ENCODE data around the gene ZNF362.
"Not testable (repeated sequence)": the region's sequence is repeated elsewhere in the genome, so short reads cannot be mapped to it uniquely, and the experiment has no call there.

ZNF362 gene

GRCh38 chr1:33299461-33300155 is 43.3 kb downstream of the ZNF362 start:
- Histone ChIP-seq H3K27me3 (ENCODE audit: insufficient read depth, low read length) (no peaks in the 10 kb centered on the region), H3K9me3 (ENCODE audit: low read length) (peaks cover 2% of the 10 kb centered on the region), H2AFZ (ENCODE audit: low read depth, low read length) (no peak overlapping the region), H3K36me3 (ENCODE audit: insufficient read depth, low read length) (peaks cover 55% of the 10 kb centered on the region), H3K4me1 (ENCODE audit: insufficient read depth, low read length) (no peaks in the 10 kb centered on the region), H3K4me3 (ENCODE audit: low read length) (no peak overlapping the region)

GRCh38 chr1:33300673-33301072 is 44.4 kb downstream of the ZNF362 start:
- peaks cover 46% of the 10 kb centered on the region for H3K36me3 ChIP-seq (ENCODE audit: insufficient read depth, low read length)
- no peaks in the 10 kb centered on the region for H3K4me1 ChIP-seq (ENCODE audit: insufficient read depth, low read length)
- H3K27me3 ChIP-seq (ENCODE audit: insufficient read depth, low read length): no peaks in the 10 kb centered on the region
- H2AFZ ChIP-seq (ENCODE audit: low read depth, low read length): no peak overlapping the region
- H3K9me3 ChIP-seq (ENCODE audit: low read length): peaks cover 2% of the 10 kb centered on the region
- H3K4me3 ChIP-seq (ENCODE audit: low read length): no peak overlapping the region

- Histone ChIP-seq H2AFZ (ENCODE audit: low read depth, low read length) (no peak overlapping the region), H3K4me1 (ENCODE audit: insufficient read depth, low read length) (no peaks in the 10 kb centered on the region), H3K4me3 (ENCODE audit: low read length) (no peak overlapping the region), H3K36me3 (ENCODE audit: insufficient read depth, low read length) (peaks cover 38% of the 10 kb centered on the region), H3K27me3 (ENCODE audit: insufficient read depth, low read length) (no peaks in the 10 kb centered on the region), H3K9me3 (ENCODE audit: low read length) (peaks cover 2% of the 10 kb centered on the region)
Measured at GRCh38 chr1:33301273-33301984, 45.1 kb downstream of the ZNF362 start.

GRCh38 chr1:33302325-33302724 is 46.0 kb downstream of the ZNF362 start:
- H3K36me3 ChIP-seq (ENCODE audit: insufficient read depth, low read length): peaks cover 30% of the 10 kb centered on the region
- no peaks in the 10 kb centered on the region for H3K27me3 ChIP-seq (ENCODE audit: insufficient read depth, low read length)
- peaks cover 6% of the 10 kb centered on the region for H3K9me3 ChIP-seq (ENCODE audit: low read length)
- no peak overlapping the region for H3K4me3 ChIP-seq (ENCODE audit: low read length)
- H3K4me1 ChIP-seq (ENCODE audit: insufficient read depth, low read length): no peaks in the 10 kb centered on the region
- H2AFZ ChIP-seq (ENCODE audit: low read depth, low read length): no peak overlapping the region

- peaks cover 10% of the 10 kb centered on the region for H3K36me3 ChIP-seq (ENCODE audit: insufficient read depth, low read length)
- no peaks in the 10 kb centered on the region for H3K27me3 ChIP-seq (ENCODE audit: insufficient read depth, low read length)
- H2AFZ ChIP-seq (ENCODE audit: low read depth, low read length): no peak overlapping the region
- H3K4me3 ChIP-seq (ENCODE audit: low read length): no peak overlapping the region
- no peaks in the 10 kb centered on the region for H3K4me1 ChIP-seq (ENCODE audit: insufficient read depth, low read length)
- H3K9me3 ChIP-seq (ENCODE audit: low read length): peaks cover 6% of the 10 kb centered on the region
Measured at GRCh38 chr1:33305016-33305415, 48.7 kb downstream of the ZNF362 start.

GRCh38 chr1:33305816-33306652 is 49.7 kb downstream of the ZNF362 start:
- Histone ChIP-seq H3K9me3 (ENCODE audit: low read length) (peaks cover 6% of the 10 kb centered on the region), H2AFZ (ENCODE audit: low read depth, low read length) (no peak overlapping the region), H3K4me3 (ENCODE audit: low read length) (no peak overlapping the region), H3K27me3 (ENCODE audit: insufficient read depth, low read length) (no peaks in the 10 kb centered on the region), H3K36me3 (ENCODE audit: insufficient read depth, low read length) (peaks cover 4% of the 10 kb centered on the region), H3K4me1 (ENCODE audit: insufficient read depth, low read length) (no peaks in the 10 kb centered on the region)

GRCh38 chr1:33306653-33307493 is 50.6 kb downstream of the ZNF362 start:
- no peak overlapping the region for H2AFZ ChIP-seq (ENCODE audit: low read depth, low read length)
- H3K9me3 ChIP-seq (ENCODE audit: low read length): peaks cover 4% of the 10 kb centered on the region
- H3K4me1 ChIP-seq (ENCODE audit: insufficient read depth, low read length): no peaks in the 10 kb centered on the region
- H3K27me3 ChIP-seq (ENCODE audit: insufficient read depth, low read length): no peaks in the 10 kb centered on the region
- H3K4me3 ChIP-seq (ENCODE audit: low read length): no peak overlapping the region
- H3K36me3 ChIP-seq (ENCODE audit: insufficient read depth, low read length): no peaks in the 10 kb centered on the region

- Histone ChIP-seq H2AFZ (ENCODE audit: low read depth, low read length) (no peak overlapping the region), H3K4me1 (ENCODE audit: insufficient read depth, low read length) (no peaks in the 10 kb centered on the region), H3K27me3 (ENCODE audit: insufficient read depth, low read length) (no peaks in the 10 kb centered on the region), H3K9me3 (ENCODE audit: low read length) (peaks cover 4% of the 10 kb centered on the region), H3K4me3 (ENCODE audit: low read length) (no peak overlapping the region), H3K36me3 (ENCODE audit: insufficient read depth, low read length) (no peaks in the 10 kb centered on the region)
Measured at GRCh38 chr1:33307494-33307864, 51.2 kb downstream of the ZNF362 start.

- H3K9me3 ChIP-seq (ENCODE audit: low read length); H3K27me3 ChIP-seq (ENCODE audit: insufficient read depth, low read length); H3K36me3 ChIP-seq (ENCODE audit: insufficient read depth, low read length); H2AFZ ChIP-seq (ENCODE audit: low read depth, low read length); H3K4me1 ChIP-seq (ENCODE audit: insufficient read depth, low read length); H3K4me3 ChIP-seq (ENCODE audit: low read length): not testable (repeated sequence)
Measured at GRCh38 chr1:33309351-33309750, 53.1 kb downstream of the ZNF362 start.

GRCh38 chr1:33310702-33311101 is 54.4 kb downstream of the ZNF362 start:
- Histone ChIP-seq H3K9me3 (ENCODE audit: low read length) (peaks cover 4% of the 10 kb centered on the region), H3K36me3 (ENCODE audit: insufficient read depth, low read length) (no peaks in the 10 kb centered on the region), H3K4me1 (ENCODE audit: insufficient read depth, low read length) (no peaks in the 10 kb centered on the region), H3K4me3 (ENCODE audit: low read length) (no peak overlapping the region), H3K27me3 (ENCODE audit: insufficient read depth, low read length) (no peaks in the 10 kb centered on the region), H2AFZ (ENCODE audit: low read depth, low read length) (no peak overlapping the region)

- Histone ChIP-seq H3K4me1 (ENCODE audit: insufficient read depth, low read length) (no peaks in the 10 kb centered on the region), H3K9me3 (ENCODE audit: low read length) (peaks cover 4% of the 10 kb centered on the region), H3K36me3 (ENCODE audit: insufficient read depth, low read length) (no peaks in the 10 kb centered on the region), H2AFZ (ENCODE audit: low read depth, low read length) (no peak overlapping the region), H3K4me3 (ENCODE audit: low read length) (no peak overlapping the region), H3K27me3 (ENCODE audit: insufficient read depth, low read length) (no peaks in the 10 kb centered on the region)
Measured at GRCh38 chr1:33311706-33312412, 55.6 kb downstream of the ZNF362 start.

GRCh38 chr1:33312413-33312749 is 56.1 kb downstream of the ZNF362 start:
- H2AFZ ChIP-seq (ENCODE audit: low read depth, low read length): no peak overlapping the region
- no peaks in the 10 kb centered on the region for H3K27me3 ChIP-seq (ENCODE audit: insufficient read depth, low read length)
- no peak overlapping the region for H3K4me3 ChIP-seq (ENCODE audit: low read length)
- no peaks in the 10 kb centered on the region for H3K36me3 ChIP-seq (ENCODE audit: insufficient read depth, low read length)
- H3K4me1 ChIP-seq (ENCODE audit: insufficient read depth, low read length): no peaks in the 10 kb centered on the region
- no peaks in the 10 kb centered on the region for H3K9me3 ChIP-seq (ENCODE audit: low read length)

Measured in neuron (in vitro differentiated cells).